Ovary (tissue), 9 donors: ENCODE measurements around the gene UBE2G1. TPM values are rescaled to one million over a fixed set of nuclear protein-coding genes. Genes with fewer than 3 reads are reported as not detected.
"Not testable (repeated sequence)": the region's sequence is repeated elsewhere in the genome, so short reads cannot be mapped to it uniquely, and the experiment has no call there.

Source experiments
- DNase-seq, 5 donors: peaks; one replicate each; pipeline ENCODE4 v3.0.0-alpha.2; 2019 to 2020
- H3K27ac ChIP-seq, 2 donors: fragments of 200-600 bp; one replicate each; pipeline versions ENCODE4 v1.5.1 to v1.8.0; 2019 to 2022
- H3K27me3 ChIP-seq: fragments of 200-600 bp; one replicate; pipeline ENCODE4 v1.8.0; 2022
- H3K36me3 ChIP-seq: fragments of 200-600 bp; sonication (generic); one replicate; pipeline ENCODE4 v1.5.1; 2019
- H3K4me1 ChIP-seq: one replicate; pipeline ENCODE4 v1.8.1; 2013; ENCODE audit warnings: mild to moderate bottlenecking, moderate library complexity; ENCODE audit not compliant: insufficient read depth
- H3K4me3 ChIP-seq: fragments of 200-600 bp; sonication (generic); one replicate; pipeline ENCODE4 v1.5.1; 2017
- H3K9me3 ChIP-seq, 2 donors: fragments of 200-600 bp in 1 of 2; sonication (generic) in 1 of 2; one replicate each; pipeline versions ENCODE4 v1.5.1 to v1.8.1; 2013 to 2019; ENCODE audit warnings: mild to moderate bottlenecking in 1 of 2, moderate library complexity in 1 of 2
- CTCF ChIP-seq, 3 donors: fragments of 450-650 bp in 2 of 3; fragments of 200-600 bp in 1 of 3; IDR thresholded peaks; one replicate each; pipeline versions ENCODE4 v1.5.1 to v1.8.0; 2016 to 2022; ENCODE audit warnings: antibody characterized with exemption in 3 of 3, mild to moderate bottlenecking in 1 of 3
- EP300 ChIP-seq: sonication (generic); formaldehyde crosslinking; IDR thresholded peaks from one replicate; pipeline ENCODE4 v1.6.1; 2017; ENCODE audit warnings: antibody characterized with exemption
- POLR2A ChIP-seq: fragments of 450-650 bp; IDR thresholded peaks from one replicate; pipeline ENCODE4 v1.6.1; 2017; ENCODE audit warnings: antibody characterized with exemption, mild to moderate bottlenecking, moderate library complexity
- WGBS, 3 donors: extraction: QIAGEN DNeasy Blood & Tissue Kit in 1 of 3; methylation state at CpG; one replicate each; pipeline versions ENCODE4 v1.1.5 to v1.1.7; 2013 to 2017; 5-methylcytosine and 5-hydroxymethylcytosine counted together
- intact Hi-C, 4 donors: fragments of 100-400 bp; cut with DNase I; formaldehyde crosslinking; loops; one replicate each; pipeline versions ENCODE4 v1.11.0 to v1.15.1; 2022 to 2023
- polyA plus RNA-seq, 2 donors: library from polyadenylated mRNA; stranded (reverse); fragments of 200-250 nt in 1 of 2; fragments of 350-450 nt in 1 of 2; fragmentation: Illumina TruSeq in 1 of 2; extraction: RNeasy Lipid Tissue Mini Kit (QIAGEN cat#74804) in 1 of 2; gene quantifications; one replicate each; pipeline ENCODE4 v1.2.3, GENCODE V29; 2013 to 2014
- total RNA-seq, 7 donors: library from RNA; depleted of rRNA in 2 of 7; stranded (reverse); fragments of >200 nt in 2 of 7; fragmentation: NEBNext Ultra II Directional in 3 of 7; extraction: Animal tissue kit (Norgen Biotek cat#: 25700) in 3 of 7; gene quantifications; one replicate each; pipeline versions ENCODE4 v1.1.0 to v1.2.4, GENCODE V29; 2016 to 2023
- donor health status: DM: no; HTN: no; CAD: no; lungs with moderate emphysema.
- donor health status: DM: no; HTN: no; CAD: no.
- donor health status: Bipolar disorder and iron deficiency.
- donor health status: DM: yes; HTN: yes; CAD: no.
- donor health status: DM: no; HTN: no; CAD: no.
- donor health status: DM: yes; HTN: yes; CAD: no.

The UBE2G1 gene
- total and polyA plus RNA-seq, 9 donors, result 12.4 to 50.7 (median 36.5) TPM

- intact Hi-C loops, result no loop called here
- WGBS, 3 donors, result 46 to 61% (median 50%) methylated on average over 3 of the region's 3 CpGs
- TF ChIP-seq POLR2A (no peak), CTCF (IDR thresholded peaks at IDR 0.05) (no peak), EP300 (no peak)
- no peak for DNase-seq
- Histone ChIP-seq H3K27me3 (no peaks in the 10 kb centered on the region), H3K4me1 (peaks cover 6% of the 10 kb centered on the region), H3K36me3 (no peaks in the 10 kb centered on the region), H3K27ac (no peak overlapping the region), H3K9me3 (no peaks in the 10 kb centered on the region), H3K4me3 (no peak overlapping the region)
Observed at GRCh38 chr17:4357030-4357628, 9.3 kb downstream of the UBE2G1 start.

GRCh38 chr17:4354862-4355514, 11.5 kb downstream of the UBE2G1 start:
- no peak for TF ChIP-seq CTCF (IDR thresholded peaks at IDR 0.05)
- TF ChIP-seq POLR2A, result no peak
- no peak for TF ChIP-seq EP300
- Histone ChIP-seq H3K36me3 (no peaks in the 10 kb centered on the region), H3K27ac (no peak overlapping the region), H3K4me3 (no peak overlapping the region), H3K9me3 (no peaks in the 10 kb centered on the region), H3K4me1 (peaks cover 8% of the 10 kb centered on the region), H3K27me3 (no peaks in the 10 kb centered on the region)
- WGBS, 3 donors, result 89 to 94% (median 90%) methylated on average over 11 of the region's 11 CpGs
- intact Hi-C loops, result no loop called here
- DNase-seq, result no peak

- no peaks in the 10 kb centered on the region for H3K9me3 ChIP-seq
- intact Hi-C loops, result no loop called here
- no peak for DNase-seq
- no peak overlapping the region for H3K4me3 ChIP-seq
- TF ChIP-seq POLR2A, result no peak
- no peak for TF ChIP-seq EP300
- no peak for TF ChIP-seq CTCF (IDR thresholded peaks at IDR 0.05)
- H3K27ac ChIP-seq, result no peak overlapping the region
- H3K36me3 ChIP-seq, result no peaks in the 10 kb centered on the region
- peaks cover 8% of the 10 kb centered on the region for H3K4me1 ChIP-seq
- 21 to 41% (median 24%) methylated on average over 2 of the region's 2 CpGs for WGBS, 3 donors
- no peaks in the 10 kb centered on the region for H3K27me3 ChIP-seq
Observed at GRCh38 chr17:4354206-4354605, 12.3 kb downstream of the UBE2G1 start.

GRCh38 chr17:4350214-4350613, 16.3 kb downstream of the UBE2G1 start:
- H3K4me1 ChIP-seq, H3K36me3 ChIP-seq, DNase-seq, H3K27me3 ChIP-seq, H3K4me3 ChIP-seq, H3K9me3 ChIP-seq, H3K27ac ChIP-seq, intact Hi-C loops: not testable (repeated sequence)
- 86 to 97% (median 94%) methylated on average over 2 of the region's 2 CpGs for WGBS, 3 donors

- DNase-seq, result no peak
- 81 to 92% (median 85%) methylated on average over 2 of the region's 2 CpGs for WGBS, 3 donors
Observed at GRCh38 chr17:4345581-4346252, 20.8 kb downstream of the UBE2G1 start.

More at GRCh38 chr17:4345581-4346252, 20.8 kb downstream of the UBE2G1 start:
- H3K27ac ChIP-seq, result no peak overlapping the region
- intact Hi-C loops, result no loop called here
- no peak for TF ChIP-seq EP300
- TF ChIP-seq POLR2A, result no peak
- TF ChIP-seq CTCF (IDR thresholded peaks at IDR 0.05), result no peak
- H3K36me3 ChIP-seq, result no peaks in the 10 kb centered on the region
- H3K27me3 ChIP-seq, result no peaks in the 10 kb centered on the region
- H3K9me3 ChIP-seq, result no peaks in the 10 kb centered on the region
- H3K4me3 ChIP-seq, result no peak overlapping the region
- peaks cover 5% of the 10 kb centered on the region for H3K4me1 ChIP-seq
